H1 (cell line): ENCODE data around the gene PHF1. TPM values are rescaled to one million over a fixed set of nuclear protein-coding genes. Genes with fewer than 3 reads are reported as not detected.

ENCODE experiments used
- CTCF ChIA-PET: fragments of 300-600 bp; sonication (Branson Sonifier 250); formaldehyde crosslinking; loops from one replicate; lab custom pipeline; 2021; ENCODE audit not compliant: partially characterized antibody; lab: Charles Lee
- POLR2A ChIA-PET: fragments of 300-600 bp; sonication (Branson Sonifier 250); formaldehyde crosslinking; loops from one replicate; lab custom pipeline; 2021; ENCODE audit warnings: inconsistent platforms; ENCODE audit not compliant: partially characterized antibody; lab: Charles Lee
- DNase-seq, 2 experiments: peaks; one replicate each; pipeline versions ENCODE4 v3.0.0 to v3.0.0-alpha.2; 2010 to 2022; ENCODE audit warnings: low spot score in 2 of 2, low read depth in 1 of 2, mixed read lengths in 1 of 2
- FAIRE-seq: peaks from 2 replicates; lab custom pipeline; 2011; peaks lifted over from hg19 to GRCh38; lab: Jason Lieb, UNC
- H2AFZ ChIP-seq: 2 replicates; pipeline ENCODE4 v1.8.1; 2012; ENCODE audit warnings: low read length, inconsistent platforms
- H2AK5ac ChIP-seq: 2 replicates; pipeline ENCODE4 v1.6.1; 2013; ENCODE audit warnings: low read depth, low read length
- H2BK120ac ChIP-seq: replicated peaks from 2 replicates; pipeline ENCODE3; 2013; ENCODE audit warnings: low read depth, low read length, inconsistent platforms
- H2BK12ac ChIP-seq: 2 replicates; pipeline ENCODE4 v1.6.1; 2013; ENCODE audit warnings: low read depth, low read length
- H2BK15ac ChIP-seq: 2 replicates; pipeline ENCODE4 v1.6.1; 2013; ENCODE audit warnings: low read length
- H2BK20ac ChIP-seq: 2 replicates; pipeline ENCODE4 v1.6.1; 2013; ENCODE audit warnings: low read length
- H2BK5ac ChIP-seq: 2 replicates; pipeline ENCODE4 v1.6.1; 2013; ENCODE audit warnings: low read depth, low read length
- H3K14ac ChIP-seq: 2 replicates; pipeline ENCODE4 v1.6.1; 2013; ENCODE audit warnings: inconsistent platforms; ENCODE audit not compliant: insufficient read length
- H3K18ac ChIP-seq: 2 replicates; pipeline ENCODE4 v1.6.1; 2013; ENCODE audit warnings: low read length; ENCODE audit errors: extremely low read depth
- H3K23ac ChIP-seq: 2 replicates; pipeline ENCODE4 v1.6.1; 2013; ENCODE audit warnings: inconsistent platforms; ENCODE audit not compliant: insufficient read length
- H3K23me2 ChIP-seq: 2 replicates; pipeline ENCODE4 v1.6.1; 2013; ENCODE audit warnings: low read depth, low read length
- H3K27ac ChIP-seq: 2 replicates; pipeline ENCODE4 v1.6.1; 2011; ENCODE audit warnings: low read depth, low read length, inconsistent platforms
- H3K27me3 ChIP-seq, 4 experiments: replicated peaks in 1 of 4; 1 replicate in 1 of 4; 2 replicates in 3 of 4; pipeline versions ENCODE4 v1.6.1 to v1.8.1; 2011 to 2013; ENCODE audit warnings: low read length in 3 of 4, mild to moderate bottlenecking in 3 of 4, inconsistent platforms in 2 of 4, mixed read lengths in 2 of 4, moderate library complexity in 1 of 4; ENCODE audit not compliant: control insufficient read depth in 3 of 4, insufficient read depth in 3 of 4; ENCODE audit errors: extremely low read depth in 1 of 4
- H3K36me3 ChIP-seq, 4 experiments: 2 replicates each; pipeline versions ENCODE4 v1.6.1 to v1.8.1; 2011 to 2013; ENCODE audit warnings: mild to moderate bottlenecking in 4 of 4, low read length in 3 of 4, moderate library complexity in 2 of 4, control low read depth in 1 of 4, inconsistent platforms in 1 of 4; ENCODE audit not compliant: insufficient read depth in 4 of 4, control insufficient read depth in 2 of 4
- H3K4ac ChIP-seq: replicated peaks from 2 replicates; pipeline ENCODE3; 2013; ENCODE audit warnings: low read length, low read depth, mixed read lengths, inconsistent platforms; ENCODE audit not compliant: insufficient read length
- H3K4me1 ChIP-seq, 4 experiments: replicated peaks in 1 of 4; 1 replicate in 1 of 4; 2 replicates in 3 of 4; pipeline versions ENCODE4 v1.6.1 to v1.8.1; 2011 to 2013; ENCODE audit warnings: low read length in 3 of 4, inconsistent platforms in 2 of 4, mixed read lengths in 1 of 4; ENCODE audit not compliant: insufficient read depth in 4 of 4, control insufficient read depth in 3 of 4
- H3K4me2 ChIP-seq, 2 experiments: 2 replicates each; pipeline versions ENCODE4 v1.6.1 to v1.8.1; 2011 to 2013; ENCODE audit warnings: low read depth in 2 of 2, low read length in 2 of 2, control low read depth in 1 of 2, inconsistent platforms in 1 of 2, mild to moderate bottlenecking in 1 of 2; ENCODE audit not compliant: insufficient read depth in 1 of 2
- H3K4me3 ChIP-seq, 4 experiments: fragments of 200-600, 300-600 bp in 1 of 4; sonication (generic), shearing (Covaris generic), sonication (Bioruptor Twin) in 1 of 4; 2 replicates each; pipeline versions ENCODE4 v1.5.1 to v1.8.1; 2011 to 2016; ENCODE audit warnings: low read length in 4 of 4, low read depth in 3 of 4, control low read depth in 2 of 4, inconsistent platforms in 2 of 4, mild to moderate bottlenecking in 2 of 4, mixed read lengths in 1 of 4, moderate library complexity in 1 of 4; ENCODE audit not compliant: insufficient read depth in 2 of 4; ENCODE audit errors: extremely low read depth in 1 of 4
- H3K56ac ChIP-seq: replicated peaks from 2 replicates; pipeline ENCODE3; 2013; ENCODE audit warnings: low read depth, mild to moderate bottlenecking, mixed read lengths, low read length, inconsistent platforms; ENCODE audit not compliant: insufficient read length
- H3K79me1 ChIP-seq: 2 replicates; pipeline ENCODE4 v1.6.1; 2013; ENCODE audit warnings: low read depth, low read length, control low read depth
- H3K79me2 ChIP-seq, 2 experiments: 2 replicates each; pipeline versions ENCODE4 v1.6.1 to v1.8.1; 2012 to 2013; ENCODE audit warnings: low read length in 2 of 2, mild to moderate bottlenecking in 2 of 2, inconsistent platforms in 1 of 2; ENCODE audit not compliant: insufficient read depth in 2 of 2, control insufficient read depth in 1 of 2
- H3K9ac ChIP-seq, 4 experiments: replicated peaks in 1 of 4; 1 replicate in 1 of 4; 2 replicates in 3 of 4; pipeline versions ENCODE4 v1.6.1 to v1.8.1; 2011 to 2013; ENCODE audit warnings: low read depth in 3 of 4, low read length in 3 of 4, control low read depth in 2 of 4, mild to moderate bottlenecking in 2 of 4, moderate library complexity in 2 of 4, inconsistent platforms in 1 of 4; ENCODE audit errors: extremely low read depth in 1 of 4
- H3K9me3 ChIP-seq, 2 experiments: 2 replicates each; pipeline versions ENCODE4 v1.6.1 to v1.8.1; 2012 to 2013; ENCODE audit warnings: mild to moderate bottlenecking in 2 of 2, moderate library complexity in 2 of 2, control low read depth in 1 of 2, inconsistent platforms in 1 of 2, low read depth in 1 of 2, low read length in 1 of 2, mixed read lengths in 1 of 2; ENCODE audit not compliant: insufficient read depth in 2 of 2
- H4K20me1 ChIP-seq, 2 experiments: replicated peaks in 1 of 2; 2 replicates each; pipeline versions ENCODE3 to v1.8.1; 2011 to 2013; ENCODE audit warnings: inconsistent platforms in 2 of 2, low read length in 2 of 2, mild to moderate bottlenecking in 1 of 2; ENCODE audit not compliant: insufficient read depth in 2 of 2, control insufficient read depth in 1 of 2
- H4K5ac ChIP-seq: 2 replicates; pipeline ENCODE4 v1.6.1; 2013; ENCODE audit warnings: low read length, low read depth, mixed read lengths, inconsistent platforms; ENCODE audit not compliant: insufficient read length
- H4K8ac ChIP-seq: 2 replicates; pipeline ENCODE4 v1.8.0; 2013; ENCODE audit warnings: mild to moderate bottlenecking, moderate library complexity, low read length, inconsistent platforms; ENCODE audit not compliant: insufficient read depth; ENCODE audit errors: extremely low read depth
- H4K91ac ChIP-seq: replicated peaks from 2 replicates; pipeline ENCODE3; 2013; ENCODE audit warnings: low read length, mixed read lengths, inconsistent platforms; ENCODE audit not compliant: insufficient read length
- RAD21 ChIP-seq, 2 experiments: IDR thresholded peaks in 1 of 2; conservative IDR thresholded peaks in 1 of 2; 2 replicates each; pipeline ENCODE4 v1.6.1; 2011; ENCODE audit warnings: low read depth in 2 of 2, low read length in 2 of 2, improper control_type of control experiment in 1 of 2, inconsistent platforms in 1 of 2, mild to moderate bottlenecking in 1 of 2, moderate library complexity in 1 of 2
- SP1 ChIP-seq: IDR thresholded peaks from 2 replicates; pipeline ENCODE4 v1.6.1; 2011; ENCODE audit warnings: low read depth, low read length
- TAF1 ChIP-seq: IDR thresholded peaks from 2 replicates; pipeline ENCODE4 v1.6.1; 2011; ENCODE audit warnings: mild to moderate bottlenecking, low read depth, low read length
- USF2 ChIP-seq: IDR thresholded peaks from 2 replicates; pipeline ENCODE4 v1.6.1; 2011; ENCODE audit warnings: low read length, improper control_type of control experiment
- WGBS, 2 experiments: shearing (Covaris generic) in 1 of 2; methylation state at CpG; one replicate each; pipeline versions ENCODE4 v1.1.6 to v1.1.7; 2013 to 2015; ENCODE audit warnings: low lambda C conversion rate in 2 of 2, mixed read lengths in 2 of 2, inconsistent platforms in 1 of 2, low coverage in 1 of 2, missing lambda C conversion rate in 1 of 2; ENCODE audit not compliant: insufficient replicate concordance in 2 of 2, insufficient coverage in 1 of 2, insufficient read length in 1 of 2; ENCODE audit errors: extremely low coverage in 1 of 2, missing lambda C conversion rate in 1 of 2; 5-methylcytosine and 5-hydroxymethylcytosine counted together
- polyA plus RNA-seq, 7 experiments: library from polyadenylated mRNA; depleted of rRNA in 3 of 7; stranded (reverse) in 5 of 7; unstranded in 2 of 7; fragments of >200 nt in 5 of 7; fragments of 200-250 nt in 2 of 7; gene quantifications; 1 replicate in 5 of 7; 2 replicates in 1 of 7; 4 replicates in 1 of 7; pipeline versions ENCODE4 v1.2.1 to v1.2.3, GENCODE V29; 2011 to 2013; ENCODE audit warnings: missing spikeins in 2 of 7, mixed read lengths in 2 of 7
- total RNA-seq: library from RNA; stranded (reverse); fragmentation: NEBNext Ultra II Directional; extraction: Animal tissue kit (Norgen Biotek cat#: 25700); gene quantifications from 2 replicates; pipeline ENCODE4 v1.2.1, GENCODE V29; 2021

The PHF1 gene
- total and polyA plus RNA-seq, 2 of the 8 experiments (the other 6 are each of a cell fraction or from before 2014, with no cell fraction given), result 47.3 to 78.6 TPM

- no peak overlapping the region for H4K91ac ChIP-seq
- H3K56ac ChIP-seq, result no peak overlapping the region
- H3K23me2 ChIP-seq, result no peaks in the 10 kb centered on the region; the same call in 1 of the 2 replicates
- no peak overlapping the region for H2BK15ac ChIP-seq
- no peak overlapping the region for H3K9ac ChIP-seq
- H2BK12ac ChIP-seq, result no peak overlapping the region
- H4K20me1 ChIP-seq, result peaks cover 10 to 32% of the 10 kb centered on the region in 2 experiments
- CTCF ChIA-PET, result interaction anchor here (0.6 to 2.0 kb wide), 5 partner anchors 9 to 165 kb away, joined by 3 to 7 read pairs (median 3); partner anchors contain the start of gene SYNGAP1
- no peak overlapping the region for H4K8ac ChIP-seq
- no peak overlapping the region for H3K4me3 ChIP-seq
- 90% methylated on average over 8 of the region's 10 CpGs; no CpG with 5 or more reads in 1 of the 2 experiments for WGBS, 2 experiments
- FAIRE-seq, result no peak
- H3K18ac ChIP-seq, result no peak overlapping the region
- H3K9me3 ChIP-seq, result no peaks in the 10 kb centered on the region
- H3K79me2 ChIP-seq, result no peaks in the 10 kb centered on the region
- H2AK5ac ChIP-seq, result no peak overlapping the region
- H4K5ac ChIP-seq, result no peak overlapping the region
- H3K27me3 ChIP-seq, result no peaks in the 10 kb centered on the region
- no peak overlapping the region for H3K4me2 ChIP-seq
- POLR2A ChIA-PET, result interaction anchor here (1.3 to 17.2 kb wide), 3 partner anchors 8 to 18 kb away, joined by 3 to 381 read pairs (median 20); partner anchors contain the start of gene ZBTB9
- DNase-seq, result no peak
- H2BK5ac ChIP-seq, result no peak overlapping the region
- H3K79me1 ChIP-seq, result peaks cover 2% of the 10 kb centered on the region
- H2AFZ ChIP-seq, result no peak overlapping the region
- peaks cover 58 to 98% (median 81%) of the 10 kb centered on the region in 4 experiments for H3K36me3 ChIP-seq
- no peak overlapping the region for H2BK120ac ChIP-seq
- no peak overlapping the region for H3K23ac ChIP-seq
- no peak overlapping the region for H2BK20ac ChIP-seq
- H3K4me1 ChIP-seq, result no peaks in the 10 kb centered on the region
- TF ChIP-seq RAD21 (IDR thresholded peaks at IDR 0.05 in 1 of 2, conservative IDR thresholded peaks at IDR 0.05 in 1 of 2; ENCODE audit: low read depth in 2 of 2, low read length in 2 of 2) (no peak), SP1 (no peak), TAF1 (no peak), USF2 (no peak)
- TF ChIP-seq, all 59 proteins: peak for 0
- H3K27ac ChIP-seq, result no peak overlapping the region
- H3K4ac ChIP-seq, result no peak overlapping the region
- H3K14ac ChIP-seq, result no peak overlapping the region
Observed at GRCh38 chr6:33446356-33446755, 35.5 kb downstream of the PHF1 start.
